HG03354 (cell line): ENCODE results near the gene JMJD7.
A peak's percentile ranks its signal among the peaks of the same experiment; 100 is the strongest.

ENCODE experiments used
- ATAC-seq: cut with Tn5 transposase; IDR thresholded peaks from one replicate; pipeline ENCODE4 v1.9.1; 2021; ENCODE audit warnings: mild to moderate bottlenecking; ENCODE audit not compliant: unreplicated experiment, poor library complexity, severe bottlenecking

The JMJD7 gene

DNA sequence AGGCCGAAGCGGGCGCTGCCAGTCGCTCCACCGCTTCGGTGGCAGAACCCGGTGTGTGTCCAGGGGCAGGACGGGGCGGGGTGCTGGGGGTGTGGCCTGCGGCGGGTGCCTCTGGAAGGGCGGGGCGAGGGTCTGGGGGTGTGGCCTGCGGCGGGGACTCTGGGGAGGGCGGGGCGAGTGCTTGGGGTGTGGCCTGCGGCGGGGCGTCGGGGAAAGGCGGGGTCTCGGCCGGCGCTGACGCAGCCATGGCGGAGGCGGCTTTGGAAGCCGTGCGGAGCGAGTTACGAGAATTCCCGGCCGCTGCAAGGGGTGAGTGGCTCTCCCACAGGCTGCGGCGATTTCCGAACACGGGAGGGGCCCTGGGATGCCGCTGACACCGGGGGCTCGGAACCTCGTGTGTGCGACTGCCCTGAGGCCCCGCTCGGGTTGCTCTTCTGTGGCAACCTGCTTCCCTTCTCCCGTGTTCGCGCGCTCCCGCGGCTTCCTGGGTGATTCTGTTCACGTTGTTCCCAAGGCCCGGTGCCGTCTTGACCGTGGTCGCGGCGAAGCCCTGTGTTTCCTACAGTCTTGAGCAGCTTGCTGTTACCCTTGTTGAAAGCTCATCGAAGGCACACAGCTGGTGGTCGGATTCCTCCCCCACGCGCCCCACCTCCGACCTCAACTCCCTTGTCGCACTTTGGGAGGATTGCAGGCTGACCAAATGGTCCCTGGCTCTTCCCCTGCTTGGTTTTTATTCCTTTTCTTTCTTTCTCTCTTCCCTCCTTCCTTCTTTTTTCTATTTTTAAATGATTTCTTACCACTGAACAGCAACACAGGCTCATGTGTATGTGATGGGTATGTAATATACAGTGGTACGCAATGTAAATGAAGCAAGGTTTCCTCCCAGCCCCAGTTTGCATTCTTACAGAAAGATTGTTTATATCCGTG is at the start of gene JMJD7:
JMJD7 (plus strand) TSS at position 213 of the 927 bp plus-strand sequence; CDS start at position 246, 33 bp downstream.
- peak; percentile 69 for ATAC-seq

DNA sequence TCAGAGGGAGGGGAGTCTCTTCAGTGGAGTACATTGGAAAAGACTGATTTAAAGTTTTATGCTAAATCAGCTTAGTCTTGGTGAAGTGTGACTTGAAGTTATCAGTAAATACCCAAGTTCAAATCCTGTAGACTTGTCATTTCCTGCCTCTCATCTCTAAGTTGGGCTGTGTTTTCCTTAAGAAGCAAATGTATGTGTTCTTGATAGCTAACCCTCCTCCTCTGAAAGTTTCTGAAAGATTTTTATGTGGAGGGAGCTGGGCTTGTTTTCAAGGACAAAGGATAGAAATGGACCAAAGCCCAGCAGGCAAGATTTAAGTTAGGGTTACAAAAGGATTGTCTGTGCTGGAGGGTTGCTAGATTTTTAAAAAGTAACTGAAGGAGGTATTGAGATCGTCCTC is 49.4 kb upstream of the JMJD7 start:
- ATAC-seq, result no peak

DNA sequence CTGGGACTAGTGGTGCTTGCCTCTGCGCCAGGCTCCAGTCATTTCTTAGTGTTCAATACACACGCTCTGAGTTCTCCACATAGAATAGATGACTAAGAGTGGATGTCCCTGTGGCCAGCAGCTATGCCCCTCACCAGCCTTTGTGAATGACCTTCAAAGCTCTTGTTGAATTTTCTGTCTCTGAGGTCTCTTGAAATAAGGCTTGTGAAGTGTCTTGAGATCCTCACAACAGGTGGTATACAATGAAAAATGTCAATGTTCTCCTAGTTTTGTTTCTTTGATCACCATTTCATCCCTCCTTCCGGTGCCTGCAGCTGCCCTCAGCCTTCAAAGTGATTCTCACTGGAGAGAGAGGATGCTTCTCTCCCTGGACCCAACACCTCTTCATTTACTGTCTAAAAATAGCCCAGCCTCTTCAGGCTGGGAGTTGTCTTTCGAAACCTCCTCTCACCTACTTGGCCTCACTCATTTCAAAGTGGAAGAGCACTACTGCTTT is 48.2 kb upstream of the JMJD7 start:
- ATAC-seq, result no peak

DNA sequence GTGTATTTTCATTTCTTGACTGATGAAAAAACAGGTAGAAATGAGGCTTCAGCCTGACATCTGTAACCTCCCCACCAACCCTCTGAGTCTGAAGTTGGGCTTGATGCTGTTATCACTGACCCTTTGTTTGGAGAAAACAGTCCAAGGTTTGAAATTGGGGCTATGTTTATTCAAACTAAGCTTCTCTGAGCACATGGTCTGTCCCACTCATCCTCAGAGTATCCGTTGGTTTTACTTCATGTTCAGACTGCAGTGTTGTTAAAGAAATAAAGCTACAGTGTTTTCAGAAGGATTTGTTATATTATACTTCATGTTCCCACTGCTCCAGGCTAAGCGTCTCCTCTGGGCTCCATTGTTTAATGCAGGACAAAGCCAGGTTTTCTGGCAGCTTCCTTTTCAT is 47.6 kb upstream of the JMJD7 start:
- ATAC-seq, result no peak

DNA sequence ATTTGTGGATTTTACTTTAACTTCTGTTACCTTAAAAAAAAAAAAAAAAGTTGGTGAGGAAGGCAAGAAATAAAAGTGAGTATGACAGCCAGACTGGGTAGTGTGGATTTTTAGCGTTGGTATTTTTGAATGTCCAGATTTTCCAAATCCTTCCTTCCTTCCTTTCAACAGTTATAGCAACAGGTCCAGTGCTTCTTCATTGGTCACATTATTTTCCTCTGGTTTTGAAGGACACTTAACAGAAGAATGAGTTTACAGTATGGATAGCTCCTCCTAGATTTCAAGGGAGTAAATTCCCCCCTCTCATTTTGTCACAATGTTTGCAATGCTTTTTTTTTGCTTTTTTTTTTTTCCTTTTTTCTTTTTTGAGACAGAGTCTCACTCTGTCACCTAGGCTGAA is 47.2 kb upstream of the JMJD7 start:
- no peak for ATAC-seq

DNA sequence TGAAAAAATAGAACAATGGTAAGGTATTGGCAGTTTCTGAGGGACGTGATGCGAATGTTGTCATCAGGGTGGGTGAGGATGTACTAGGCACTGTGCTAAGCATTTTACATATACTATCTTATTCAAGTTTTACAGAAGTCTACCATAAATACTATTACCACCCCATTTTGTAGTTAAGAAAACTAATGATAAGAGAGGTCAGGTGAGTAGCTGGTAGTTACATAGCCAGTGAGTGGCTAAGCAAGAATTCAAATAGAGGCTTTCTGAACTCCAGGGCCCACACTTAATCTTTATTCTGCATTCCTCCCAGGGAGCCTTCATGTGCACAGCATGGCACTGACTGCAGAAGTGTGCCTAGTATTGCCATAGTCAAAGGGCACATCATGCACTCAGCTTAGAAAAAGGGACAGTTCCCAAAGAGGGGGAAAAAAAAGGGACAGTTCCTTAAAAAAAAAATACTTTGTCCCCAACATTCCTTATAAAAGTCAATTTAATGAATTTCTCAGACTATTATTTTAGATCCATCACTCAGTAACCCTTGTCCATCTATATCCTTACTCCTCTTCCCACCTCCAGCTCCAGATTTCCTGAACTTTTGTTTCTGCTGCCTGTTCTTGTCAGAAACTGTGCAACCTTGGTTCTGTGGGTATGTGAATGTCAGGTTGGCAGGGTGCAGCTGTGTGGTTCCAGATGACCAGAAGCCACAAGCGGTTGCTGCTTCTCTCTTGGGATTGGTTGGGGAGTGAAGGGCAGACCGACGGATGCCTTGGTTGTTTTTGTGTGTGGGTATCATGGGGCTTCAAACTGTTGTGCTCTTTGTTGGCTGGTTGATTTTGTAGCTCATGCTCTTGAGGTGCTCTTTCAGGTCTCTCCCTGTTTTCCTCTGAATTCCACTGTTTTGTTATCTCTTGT is 45.3 kb upstream of the JMJD7 start:
- peak; percentile 64 for ATAC-seq

DNA sequence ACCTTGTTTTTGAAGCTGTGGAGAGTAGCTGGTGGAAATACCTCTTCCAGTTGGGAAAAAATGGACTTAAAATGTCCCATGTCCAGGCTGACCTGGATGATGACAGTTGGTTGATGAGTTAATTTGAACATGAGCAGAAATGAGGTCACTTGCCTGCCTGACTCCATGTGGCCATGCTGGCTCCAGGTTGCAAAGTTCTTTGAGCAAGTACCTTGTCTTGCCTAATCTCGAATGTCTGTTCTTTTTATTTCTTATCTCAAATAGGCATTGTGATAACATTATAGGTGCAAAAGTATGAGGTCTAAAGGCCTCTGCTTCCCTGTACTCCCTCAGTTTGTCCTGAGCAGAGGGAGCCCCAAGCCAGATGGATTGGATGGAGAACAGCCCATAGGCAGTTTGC is 44.6 kb upstream of the JMJD7 start:
- no peak for ATAC-seq

DNA sequence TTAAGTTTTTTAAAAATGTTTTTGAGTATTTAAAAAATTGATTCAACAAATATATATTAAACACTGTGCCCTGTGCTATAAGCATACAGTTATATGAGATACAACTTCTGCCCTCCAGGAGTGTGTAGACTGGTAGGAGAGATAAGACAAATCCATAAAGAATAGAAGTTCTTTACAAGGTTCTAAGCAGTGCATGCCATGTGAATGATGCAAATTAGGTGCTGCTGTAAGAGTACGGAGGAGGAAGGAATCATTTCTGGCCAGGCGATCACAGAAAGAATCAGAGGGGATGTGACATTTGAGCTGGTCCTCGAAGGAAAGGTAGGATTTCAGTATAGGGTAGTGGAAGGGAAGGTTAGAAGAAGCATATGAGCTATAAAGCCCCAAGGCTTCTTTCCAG is 39.6 kb upstream of the JMJD7 start:
- no peak for ATAC-seq

DNA sequence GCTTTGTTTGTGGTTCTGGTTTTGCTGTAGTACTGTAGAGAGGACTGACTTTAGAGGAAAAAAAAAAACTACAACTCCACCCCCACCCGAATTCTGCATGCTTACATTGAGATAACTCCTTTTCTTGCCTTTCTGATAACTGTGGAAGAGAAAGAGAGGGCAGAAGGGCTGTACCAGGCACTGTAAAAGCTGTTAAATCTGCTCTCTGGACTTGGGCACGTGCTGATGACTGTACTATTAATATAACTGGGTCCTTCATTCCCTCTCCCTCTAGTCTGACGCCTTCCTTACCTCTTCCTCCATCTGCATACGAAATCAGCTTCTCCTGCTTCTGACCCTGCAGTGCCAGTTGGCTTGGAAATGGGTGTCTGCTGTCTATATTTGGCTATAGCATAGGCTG is 38.7 kb upstream of the JMJD7 start:
- ATAC-seq, result no peak

DNA sequence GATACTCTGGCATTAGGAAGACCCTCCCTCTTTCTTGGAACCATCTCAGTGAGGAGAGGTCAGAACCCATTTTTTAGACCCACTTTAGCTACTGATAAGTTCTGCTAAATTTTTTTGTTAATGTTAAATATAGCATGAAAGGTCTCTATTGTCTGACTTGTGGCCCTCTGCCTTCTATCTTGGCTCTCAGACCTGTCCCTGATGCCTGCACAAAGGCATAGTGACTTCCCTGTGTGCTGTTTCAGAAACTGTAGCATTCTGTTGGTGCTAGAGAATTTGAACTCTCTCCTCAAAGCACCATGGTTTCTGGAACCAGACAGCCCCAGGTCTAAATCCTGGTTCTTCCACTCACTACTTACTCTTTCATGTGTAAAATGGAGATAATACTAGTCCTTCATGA is 38.2 kb upstream of the JMJD7 start:
- no peak for ATAC-seq

DNA sequence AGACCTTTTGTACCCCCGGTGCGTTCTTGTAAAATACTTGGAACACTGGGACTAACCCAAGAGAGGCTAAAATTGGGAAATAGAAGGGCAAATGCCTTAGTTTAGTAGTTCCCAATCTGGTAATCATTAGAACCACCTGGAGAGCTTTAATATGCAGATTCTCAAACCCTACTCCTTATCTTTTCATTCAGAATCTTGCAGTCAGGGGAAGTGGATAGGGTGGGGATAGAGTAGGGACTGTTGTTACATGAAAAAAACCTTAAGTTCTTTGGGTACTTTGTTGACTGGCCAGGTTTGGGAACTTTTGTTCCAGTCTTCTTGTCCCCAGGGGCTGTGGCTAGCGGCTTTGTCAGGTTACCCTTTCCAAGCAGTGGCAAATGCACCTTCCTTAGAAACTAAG is 37.7 kb upstream of the JMJD7 start:
- no peak for ATAC-seq

DNA sequence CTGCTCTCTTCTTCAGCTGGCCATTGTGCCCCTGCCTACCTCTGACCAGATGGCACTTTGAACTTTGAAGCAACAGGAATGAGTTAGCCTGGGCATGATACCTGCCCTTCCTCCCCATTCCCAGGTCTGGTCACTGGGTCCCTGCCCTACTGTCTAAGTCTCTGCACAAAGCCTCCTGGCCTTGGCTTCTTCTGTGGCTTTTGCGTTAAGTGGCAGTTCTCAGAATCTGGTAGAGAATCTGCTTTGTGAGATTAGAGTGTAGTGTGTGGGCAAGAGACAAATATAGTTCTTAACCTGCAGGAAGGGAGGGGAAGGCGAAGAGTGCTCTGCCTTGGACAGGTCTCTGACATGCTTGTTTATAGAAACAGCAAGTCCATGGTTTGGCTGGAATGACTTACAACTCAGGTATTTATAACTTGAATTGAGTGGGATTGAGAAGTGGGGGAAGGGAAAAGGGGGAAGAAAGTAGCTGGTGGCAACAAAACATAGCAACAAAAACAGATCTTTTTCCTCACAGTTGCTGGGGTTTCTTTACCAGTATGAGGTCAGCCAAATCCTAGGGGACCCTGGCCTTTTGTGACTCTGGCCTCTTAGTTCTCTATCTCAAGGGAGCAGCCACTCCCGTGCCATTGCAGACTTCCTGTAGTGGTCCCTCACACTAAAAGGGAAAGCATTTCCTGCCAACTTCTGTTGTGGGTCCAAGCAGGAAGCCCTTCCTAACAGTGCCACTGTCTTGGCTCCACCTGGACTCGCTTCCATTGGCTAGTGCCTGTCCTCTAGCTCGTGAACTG is 36.9 kb upstream of the JMJD7 start:
- no peak for ATAC-seq

DNA sequence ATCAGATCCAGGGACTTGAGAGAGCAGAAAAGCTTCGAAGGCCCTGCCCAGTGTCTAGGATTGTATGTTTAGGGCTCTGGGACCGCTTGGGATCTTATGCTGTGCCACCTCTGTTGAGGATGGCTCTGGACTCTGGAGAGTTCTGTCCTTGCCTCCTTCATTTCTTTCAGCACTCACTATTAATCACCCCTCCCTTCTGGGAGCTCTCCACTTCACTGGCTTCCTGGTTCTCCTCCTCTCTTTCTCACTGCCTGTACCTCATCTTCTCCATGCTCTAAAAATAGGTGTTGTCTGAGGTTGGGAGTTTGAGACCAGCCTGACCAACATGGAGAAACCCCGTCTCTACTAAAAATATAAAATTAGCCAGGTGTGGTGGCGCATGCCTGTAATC is 36.4 kb upstream of the JMJD7 start:
- no peak for ATAC-seq

DNA sequence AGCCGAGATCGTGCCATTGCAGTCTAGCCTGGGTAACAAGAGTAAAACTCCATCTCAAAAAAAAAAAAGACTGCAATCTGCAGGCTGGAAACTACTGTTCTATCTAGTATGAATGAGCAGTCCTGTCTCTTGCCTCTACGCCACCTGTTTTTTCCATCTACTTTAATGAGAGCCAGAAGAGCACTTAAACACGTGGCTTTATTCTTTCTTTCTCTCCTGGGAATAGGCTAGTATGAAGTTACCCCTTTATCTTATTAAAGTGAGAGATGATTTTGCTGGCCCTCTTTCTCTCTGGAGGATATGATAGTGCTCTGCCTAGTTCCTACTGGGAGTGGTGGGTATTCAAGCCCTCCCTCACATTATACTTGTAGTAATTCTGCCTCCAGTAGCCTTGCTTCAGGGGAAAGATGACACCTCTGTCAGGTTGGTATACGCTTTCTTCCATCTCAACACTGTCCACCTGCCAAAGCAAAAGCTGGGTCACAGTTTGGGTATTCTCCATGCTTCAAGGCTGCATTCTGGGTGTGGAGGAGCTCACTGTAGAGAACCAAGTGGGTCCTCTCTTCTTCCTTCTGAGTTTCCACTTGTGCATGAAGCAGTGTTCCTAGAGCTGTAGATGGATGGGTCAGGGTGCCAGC is 35.8 kb upstream of the JMJD7 start:
- no peak for ATAC-seq

DNA sequence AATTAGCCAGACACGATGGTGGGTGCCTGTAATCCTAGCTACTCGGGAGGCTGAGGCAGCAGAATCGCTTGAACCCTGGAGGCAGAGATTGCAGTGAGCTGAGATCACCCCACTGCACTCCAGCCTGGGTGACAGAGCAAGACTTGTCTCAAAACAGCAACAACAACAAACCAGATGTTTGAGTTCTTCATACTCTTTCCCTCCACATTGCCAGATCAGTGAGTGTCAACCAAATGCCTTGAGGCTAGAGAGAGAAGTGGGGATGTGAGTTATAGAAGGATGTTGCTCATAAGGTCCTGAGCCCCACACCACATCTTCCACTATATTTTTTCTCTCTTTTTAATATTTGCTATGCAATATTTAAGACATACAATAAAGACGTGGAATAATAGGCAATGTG is 33.8 kb upstream of the JMJD7 start:
- no peak for ATAC-seq

DNA sequence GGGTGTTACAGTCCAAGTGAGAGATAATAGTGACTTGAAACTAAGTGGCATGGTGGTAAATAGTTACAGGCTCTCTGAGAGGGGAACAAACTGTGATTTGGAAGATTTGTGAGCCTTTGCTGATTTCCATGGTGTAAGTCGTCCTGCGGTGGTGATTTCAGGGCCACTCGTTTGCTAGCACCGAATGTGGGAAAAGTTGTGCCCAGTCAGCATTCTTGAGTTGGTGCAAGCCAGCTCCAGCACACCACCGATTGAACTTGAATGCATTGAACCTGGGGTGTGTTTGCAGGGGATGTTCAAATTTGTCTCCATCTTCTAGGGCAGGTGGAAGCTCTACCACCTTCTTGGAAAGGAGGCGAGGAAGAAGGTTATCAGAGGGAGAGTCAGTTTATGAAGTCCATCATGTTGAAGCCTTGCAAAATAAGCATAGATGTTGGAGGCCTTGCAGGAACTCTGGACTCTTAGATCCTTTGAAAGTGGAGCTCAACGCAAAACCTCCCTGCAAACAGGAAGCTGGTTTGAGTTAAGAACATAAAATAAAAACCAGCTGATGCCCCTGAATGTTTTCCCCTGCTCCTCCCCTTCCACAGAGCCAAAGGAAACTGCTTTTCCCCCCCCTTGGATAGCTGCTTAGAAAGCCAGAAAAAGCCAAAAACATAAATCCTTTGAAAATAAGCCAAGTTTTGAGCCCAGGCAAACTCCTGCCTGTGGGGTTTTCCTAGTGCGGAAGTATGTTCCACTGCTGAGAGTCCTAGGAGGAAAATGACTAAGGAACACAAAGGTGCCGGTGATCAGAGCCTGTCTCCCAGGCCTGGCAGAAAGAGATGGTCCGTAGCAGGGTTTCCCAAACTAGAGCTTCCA is 31.7 kb upstream of the JMJD7 start:
- no peak for ATAC-seq

DNA sequence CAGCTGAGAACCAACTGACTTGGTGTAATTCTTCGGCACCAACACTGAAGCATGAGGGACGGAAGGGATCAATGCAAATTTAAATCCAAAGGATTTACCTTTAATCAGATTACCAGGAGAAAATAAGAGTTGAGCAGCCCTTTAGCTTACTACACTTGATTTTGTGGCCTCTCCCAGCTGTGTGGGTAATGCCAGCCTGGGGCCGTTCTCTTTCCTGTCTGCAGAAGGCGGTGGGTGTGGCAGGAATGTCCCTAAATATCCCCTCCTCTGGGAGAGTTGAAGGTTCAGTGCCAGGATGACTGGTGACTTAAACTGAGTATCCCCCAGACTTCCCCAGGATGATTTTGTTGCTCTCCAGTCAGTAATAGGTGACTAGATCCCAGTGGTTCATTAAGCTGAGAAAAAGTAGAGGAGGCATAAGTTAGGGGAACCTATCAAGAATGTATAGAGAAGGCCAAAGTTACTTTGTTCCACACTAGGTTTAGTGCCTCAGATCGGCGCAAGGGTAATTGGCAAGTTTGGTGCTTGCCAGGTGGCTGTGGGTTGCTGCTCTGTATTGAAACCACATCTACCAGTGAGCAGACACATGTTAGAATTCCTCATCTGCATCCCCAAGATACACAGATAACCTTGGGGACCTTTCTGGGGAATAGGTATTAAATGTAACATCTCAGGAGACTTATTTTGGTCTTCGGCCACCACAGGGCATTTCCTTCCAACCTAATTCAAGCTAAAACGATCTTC is 30.5 kb upstream of the JMJD7 start:
- ATAC-seq, result no peak
